ENCODE data around the gene DHRS7C. TPM values are rescaled to one million over a fixed set of nuclear protein-coding genes. Genes with fewer than 3 reads are reported as not detected.

The DHRS7C gene
- total and polyA plus RNA-seq, 8 donors: not detected

DNA sequence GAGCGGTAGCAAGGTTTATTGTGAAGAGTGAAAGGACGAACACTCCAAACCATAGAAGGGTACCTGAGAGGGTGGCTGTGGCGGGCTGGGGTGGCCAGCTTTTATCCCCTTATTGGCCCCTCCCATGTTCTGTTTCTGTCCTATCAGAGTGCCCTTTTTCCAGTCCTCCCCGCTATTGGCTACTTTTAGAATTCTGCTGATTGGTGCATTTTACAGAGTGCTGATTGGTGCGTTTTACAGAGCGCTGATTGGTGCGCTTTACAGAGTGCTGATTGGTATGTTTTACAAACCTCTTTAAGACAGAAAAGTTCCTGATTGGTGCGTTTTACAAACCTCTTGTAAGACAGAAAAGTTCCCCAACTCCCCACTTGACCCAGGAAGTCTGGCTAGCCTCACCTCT, 18.0 kb upstream of the DHRS7C start:
- DNase-seq: no peak
- Histone ChIP-seq H3K4me1 (no peaks in the 10 kb centered on the region), H3K36me3 (no peaks in the 10 kb centered on the region), H3K27ac (no peak overlapping the region), H3K4me3 (no peak overlapping the region), H3K9me3 (peaks cover 0 to 12% (median 6%) of the 10 kb centered on the region in 4 donors), H3K27me3 (peaks cover 0 to 30% (median 0%) of the 10 kb centered on the region in 3 donors)
- intact Hi-C loops (cut with DNase I; ENCODE audit: low total_unique reads): no loop called here
- WGBS, 5 donors: 89 to 95% (median 93%) methylated on average over 8 of the region's 8 CpGs
- no peak for TF ChIP-seq CTCF (IDR thresholded peaks at IDR 0.05)
- no peak for TF ChIP-seq POLR2AphosphoS5 (IDR thresholded peaks at IDR 0.05)
- no peak for TF ChIP-seq POLR2A (IDR thresholded peaks at IDR 0.05)
- TF ChIP-seq EP300 (IDR thresholded peaks at IDR 0.05): no peak

GRCh38 chr17:9806699-9807098, 15.3 kb upstream of the DHRS7C start:
- H3K27me3 ChIP-seq: peaks cover 0 to 30% (median 0%) of the 10 kb centered on the region in 3 donors
- peaks cover 0 to 18% (median 11%) of the 10 kb centered on the region in 4 donors for H3K9me3 ChIP-seq
- no peak overlapping the region for H3K4me3 ChIP-seq
- no peaks in the 10 kb centered on the region for H3K4me1 ChIP-seq
- whole genome bisulfite sequencing, 5 donors: 75 to 80% (median 77%) methylated on average over 6 of the region's 6 CpGs
- no peak for DNase-seq
- no peaks in the 10 kb centered on the region for H3K36me3 ChIP-seq
- no peak overlapping the region for H3K27ac ChIP-seq
- intact Hi-C loops (cut with DNase I; ENCODE audit: low total_unique reads): no loop called here
- no peak for TF ChIP-seq POLR2AphosphoS5 (IDR thresholded peaks at IDR 0.05)
- TF ChIP-seq CTCF (IDR thresholded peaks at IDR 0.05): no peak
- no peak for TF ChIP-seq EP300 (IDR thresholded peaks at IDR 0.05)

DNA sequence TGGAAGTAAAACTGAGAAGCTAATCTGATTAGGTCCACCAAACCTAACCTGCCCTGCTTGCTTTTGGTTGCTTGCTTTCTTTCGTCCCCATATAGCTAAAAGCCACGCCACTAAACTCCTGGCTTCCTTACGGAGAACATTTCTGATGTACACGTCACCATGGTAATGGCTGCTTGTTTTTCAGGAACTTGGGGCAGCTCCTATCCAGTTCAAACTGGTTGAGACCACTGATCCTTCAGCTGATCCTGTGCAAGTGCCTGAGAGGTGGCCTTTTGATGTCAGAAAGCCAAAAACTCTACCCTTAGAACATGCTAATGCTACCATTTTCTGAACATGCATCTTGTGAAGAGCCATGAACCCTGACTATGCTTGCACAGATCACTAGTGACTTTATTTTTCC, 14.4 kb upstream of the DHRS7C start:
- H3K27me3 ChIP-seq: peaks cover 0 to 20% (median 0%) of the 10 kb centered on the region in 3 donors
- H3K4me3 ChIP-seq: no peak overlapping the region
- H3K36me3 ChIP-seq: no peaks in the 10 kb centered on the region
- no peaks in the 10 kb centered on the region for H3K4me1 ChIP-seq
- TF ChIP-seq EP300 (IDR thresholded peaks at IDR 0.05) (no peak), CTCF (IDR thresholded peaks at IDR 0.05) (no peak), POLR2A (IDR thresholded peaks at IDR 0.05) (no peak), POLR2AphosphoS5 (IDR thresholded peaks at IDR 0.05) (no peak)
- H3K27ac ChIP-seq: no peak overlapping the region
- DNase-seq: no peak
- H3K9me3 ChIP-seq: peaks cover 0 to 18% (median 11%) of the 10 kb centered on the region in 4 donors
- intact Hi-C loops (cut with DNase I; ENCODE audit: low total_unique reads): no loop called here
- WGBS, 5 donors: 19 to 80% (median 33%) methylated on average over 4 of the region's 4 CpGs

GRCh38 chr17:9802697-9803096, 11.3 kb upstream of the DHRS7C start:
- TF ChIP-seq CTCF (IDR thresholded peaks at IDR 0.05) (no peak), EP300 (IDR thresholded peaks at IDR 0.05) (no peak), POLR2A (IDR thresholded peaks at IDR 0.05) (no peak), POLR2AphosphoS5 (IDR thresholded peaks at IDR 0.05) (no peak)
- Histone ChIP-seq H3K27ac (no peak overlapping the region), H3K4me3 (no peak overlapping the region), H3K9me3 (peaks cover 0 to 18% (median 11%) of the 10 kb centered on the region in 4 donors), H3K27me3 (peaks cover 0 to 8% (median 0%) of the 10 kb centered on the region in 3 donors), H3K36me3 (no peaks in the 10 kb centered on the region), H3K4me1 (peaks cover 0 to 6% (median 0%) of the 10 kb centered on the region in 4 donors)
- no peak for DNase-seq
- intact Hi-C loops (cut with DNase I; ENCODE audit: low total_unique reads): no loop called here
- 57 to 69% (median 61%) methylated on average over 3 to 4 of the region's 4 CpGs for WGBS, 5 donors

Measured in stomach (tissue), 9 donors.